Measurements from ENCODE around the gene THOC6. TPM values are rescaled to one million over a fixed set of nuclear protein-coding genes. Genes with fewer than 3 reads are reported as not detected.

THOC6 gene
- total RNA-seq, 4 donors from 2014 or later: 16.5 to 19.1 (median 17.6) TPM

- TF ChIP-seq CTCF (IDR thresholded peaks at IDR 0.05) (no peak), POLR2A (IDR thresholded peaks at IDR 0.05) (no peak)
- 85 to 93% methylated on average over 6 of the region's 6 CpGs for WGBS, 2 donors
- no peaks in the 10 kb centered on the region for H3K27me3 ChIP-seq
Observed at GRCh38 chr16:3076577-3076976, 52.7 kb downstream of the THOC6 start.

More at GRCh38 chr16:3076577-3076976, 52.7 kb downstream of the THOC6 start:
- H3K27ac ChIP-seq: no peak overlapping the region
- no peak for DNase-seq
- H3K4me1 ChIP-seq: no peaks in the 10 kb centered on the region
- no peak overlapping the region for H3K4me3 ChIP-seq (replicated peaks in 1 of 3)
- no peaks in the 10 kb centered on the region for H3K36me3 ChIP-seq
- intact Hi-C loops (cut with DNase I): no loop called here
- H3K9me3 ChIP-seq: no peaks in the 10 kb centered on the region

Small RNA genes within 50 kb of the gene (small RNA-seq; reads per million reads assigned to genes)
- gene LINC00514: not detected

Other genes starting within 250 kb of the THOC6 start
- gene ELOB, start 246.8 kb upstream of the THOC6 start, total RNA-seq: 100 to 1,000 TPM; 373 to 786 (median 647) TPM
- gene PRSS33, start 236.5 kb upstream of the THOC6 start, total RNA-seq: not detected
- not detected for gene PRSS41, start 225.6 kb upstream of the THOC6 start, total RNA-seq
- under 1 TPM in 1 of 4 donors, not detected in 3; 0.56 TPM for gene PRSS21, start 206.8 kb upstream of the THOC6 start, total RNA-seq
- gene ZG16B, start 193.7 kb upstream of the THOC6 start, total RNA-seq: not detected
- gene PRSS22, start 165.9 kb upstream of the THOC6 start, total RNA-seq: 1 to 10 TPM; 1.2 to 7.7 (median 4.6) TPM
- gene FLYWCH2, start 140.8 kb upstream of the THOC6 start, total RNA-seq: 10 to 100 TPM; 58.4 to 89.3 (median 73.8) TPM
- gene FLYWCH1, start 112.1 kb upstream of the THOC6 start, total RNA-seq: 10 to 100 TPM; 31.3 to 49.8 (median 41.5) TPM
- not detected for gene KREMEN2, start 59.8 kb upstream of the THOC6 start, total RNA-seq
- gene PAQR4, start 54.7 kb upstream of the THOC6 start, total RNA-seq: 1 to 10 TPM; 2.8 to 5.6 (median 3.3) TPM
- gene PKMYT1, start 43.6 kb upstream of the THOC6 start, total RNA-seq: under 1 TPM in 2 of 4 donors, not detected in 2; 0.81 to 0.88 TPM
- under 1 TPM in 1 of 4 donors, not detected in 3; 0.33 TPM for gene CLDN9, start 11.1 kb upstream of the THOC6 start, total RNA-seq
- not detected for gene CLDN6, start 5.9 kb upstream of the THOC6 start, total RNA-seq
- 100 to 1,000 TPM in 1 of 4 donors, 10 to 100 TPM in 3; 47.9 to 110 (median 67.0) TPM for gene TNFRSF12A, start 3.7 kb upstream of the THOC6 start, total RNA-seq
- 10 to 100 TPM; 10.1 to 51.7 (median 29.7) TPM for gene HCFC1R1, start 93 bp upstream of the THOC6 start, total RNA-seq
- 10 to 100 TPM in 3 of 4 donors, 1 to 10 TPM in 1; 7.3 to 17.8 (median 14.6) TPM for gene BICDL2, start 12.9 kb downstream of the THOC6 start, total RNA-seq
- gene MMP25, start 22.5 kb downstream of the THOC6 start, total RNA-seq: 1 to 10 TPM in 1 of 4 donors, under 1 TPM in 3; 0.49 to 1.6 (median 0.70) TPM
- gene IL32, start 41.6 kb downstream of the THOC6 start, total RNA-seq: 10 to 100 TPM; 24.0 to 53.6 (median 28.9) TPM
- gene ZSCAN10, start 75.3 kb downstream of the THOC6 start, total RNA-seq: not detected
- gene ZNF205, start 88.6 kb downstream of the THOC6 start, total RNA-seq: 10 to 100 TPM; 18.5 to 28.9 (median 19.6) TPM
- gene ZNF213, start 111.0 kb downstream of the THOC6 start, total RNA-seq: 10 to 100 TPM in 1 of 4 donors, 1 to 10 TPM in 3; 5.2 to 10.2 (median 8.7) TPM
- gene OR1F1, start 164.2 kb downstream of the THOC6 start, total RNA-seq: not detected
- gene ZNF200, start 211.1 kb downstream of the THOC6 start, total RNA-seq: 10 to 100 TPM in 2 of 4 donors, 1 to 10 TPM in 2; 6.4 to 10.8 (median 9.4) TPM
- 1 to 10 TPM in 1 of 4 donors, under 1 TPM in 3; 0.22 to 2.2 (median 0.54) TPM for gene MEFV, start 232.6 kb downstream of the THOC6 start, total RNA-seq

Data from thyroid gland (tissue), 4 donors.